Liver (tissue), 9 donors: ENCODE data around the gene GPC1. TPM values are rescaled to one million over a fixed set of nuclear protein-coding genes. Genes with fewer than 3 reads are reported as not detected.

Experiments used
- DNase-seq: peaks from one replicate; pipeline ENCODE4 v3.0.0-alpha.2; 2017; ENCODE audit warnings: low spot score
- H3K27ac ChIP-seq, 2 donors: one replicate each; pipeline ENCODE4 v1.7.0; 2013; ENCODE audit warnings: inconsistent platforms in 2 of 2, low read length in 2 of 2, control low read depth in 1 of 2, low read depth in 1 of 2, mild to moderate bottlenecking in 1 of 2
- H3K27me3 ChIP-seq, 4 donors: one replicate each; pipeline versions ENCODE4 v1.6.1 to v1.7.0; 2013; ENCODE audit warnings: low read length in 3 of 4, inconsistent platforms in 1 of 4, mild to moderate bottlenecking in 1 of 4, moderate library complexity in 1 of 4; ENCODE audit not compliant: control insufficient read depth in 4 of 4, insufficient read depth in 4 of 4
- H3K36me3 ChIP-seq, 4 donors: one replicate each; pipeline versions ENCODE4 v1.6.1 to v1.7.0; 2013; ENCODE audit warnings: low read length in 3 of 4, mild to moderate bottlenecking in 3 of 4, low read depth in 1 of 4, moderate library complexity in 1 of 4; ENCODE audit not compliant: control insufficient read depth in 4 of 4, insufficient read depth in 3 of 4
- H3K4me1 ChIP-seq, 4 donors: one replicate each; pipeline versions ENCODE4 v1.6.1 to v1.7.0; 2013; ENCODE audit warnings: low read length in 3 of 4, mild to moderate bottlenecking in 3 of 4, moderate library complexity in 1 of 4; ENCODE audit not compliant: control insufficient read depth in 4 of 4, insufficient read depth in 4 of 4
- H3K4me3 ChIP-seq, 3 donors: one replicate each; pipeline versions ENCODE4 v1.6.1 to v1.7.0; 2013; ENCODE audit warnings: low read length in 3 of 3, control low read depth in 1 of 3, low read depth in 1 of 3, mild to moderate bottlenecking in 1 of 3
- H3K9ac ChIP-seq, 2 donors: one replicate each; pipeline ENCODE4 v1.7.0; 2013; ENCODE audit warnings: low read length in 2 of 2, mild to moderate bottlenecking in 2 of 2, moderate library complexity in 2 of 2, control low read depth in 1 of 2, low read depth in 1 of 2
- H3K9me3 ChIP-seq, 4 donors: one replicate each; pipeline versions ENCODE4 v1.6.1 to v1.7.0; 2013; ENCODE audit warnings: low read length in 3 of 4; ENCODE audit not compliant: control insufficient read depth in 4 of 4
- ATF3 ChIP-seq: IDR thresholded peaks from 2 replicates; pipeline ENCODE4 v1.6.1; 2016; ENCODE audit warnings: antibody characterized with exemption
- EGR1 ChIP-seq, 2 donors: IDR thresholded peaks; 2 replicates each; pipeline ENCODE4 v1.6.1; 2016 to 2018; ENCODE audit warnings: antibody characterized with exemption in 2 of 2, low read depth in 2 of 2
- FOXA1 ChIP-seq: IDR thresholded peaks from 2 replicates; pipeline ENCODE4 v1.6.1; 2016; ENCODE audit warnings: antibody characterized with exemption
- FOXA2 ChIP-seq: IDR thresholded peaks from 2 replicates; pipeline ENCODE4 v1.6.1; 2016; ENCODE audit warnings: antibody characterized with exemption
- HNF4A ChIP-seq, 2 donors: conservative IDR thresholded peaks; 2 replicates each; pipeline ENCODE4 v1.6.1; 2016; ENCODE audit warnings: antibody characterized with exemption in 2 of 2, mild to moderate bottlenecking in 2 of 2
- HNF4G ChIP-seq: IDR thresholded peaks from 2 replicates; pipeline ENCODE4 v1.6.1; 2016; ENCODE audit warnings: antibody characterized with exemption
- MAX ChIP-seq: IDR thresholded peaks from 2 replicates; pipeline ENCODE4 v1.6.1; 2016; ENCODE audit warnings: antibody characterized with exemption
- NR2F2 ChIP-seq: IDR thresholded peaks from 2 replicates; pipeline ENCODE4 v1.6.1; 2016; ENCODE audit warnings: antibody characterized with exemption
- RAD21 ChIP-seq, 2 donors: IDR thresholded peaks; 2 replicates each; pipeline ENCODE4 v1.6.1; 2016; ENCODE audit warnings: antibody characterized with exemption in 2 of 2, mild to moderate bottlenecking in 2 of 2
- REST ChIP-seq: IDR thresholded peaks from 2 replicates; pipeline ENCODE4 v1.6.1; 2016; ENCODE audit warnings: antibody characterized with exemption, mild to moderate bottlenecking
- RXRA ChIP-seq, 2 donors: IDR thresholded peaks; 2 replicates each; pipeline ENCODE4 v1.6.1; 2017 to 2018; ENCODE audit warnings: antibody characterized with exemption in 2 of 2, mild to moderate bottlenecking in 1 of 2
- ZBTB33 ChIP-seq: IDR thresholded peaks from 2 replicates; pipeline ENCODE4 v1.6.1; 2016; ENCODE audit warnings: antibody characterized with exemption
- WGBS: extraction: QIAGEN DNeasy Blood & Tissue Kit; methylation state at CpG from one replicate; pipeline ENCODE4 v1.1.7; 2013; 5-methylcytosine and 5-hydroxymethylcytosine counted together
- polyA plus RNA-seq, 2 donors: library from polyadenylated mRNA; stranded (reverse) in 1 of 2; unstranded in 1 of 2; fragments of 200-250 nt in 1 of 2; fragments of >200 nt in 1 of 2; fragmentation: Nextera tagmentation in 1 of 2; extraction: Ambion mirVana in 1 of 2; gene quantifications; one replicate each; pipeline versions ENCODE4 v1.2.1 to v1.2.3, GENCODE V29; 2013 to 2015
- total RNA-seq, 2 donors: library from RNA; depleted of rRNA; stranded (reverse); fragments of >200 nt; gene quantifications; one replicate each; pipeline ENCODE4 v1.2.3, GENCODE V29; 2014
- donor health status: healthy.
- donor health status: healthy.
- donor health status: healthy.
- donor health status: healthy.
- donor health status: healthy.

The GPC1 gene
- total and polyA plus RNA-seq, 4 donors = 3.2 to 41.0 (median 9.1) TPM

- 95% methylated on average over 16 of the region's 16 CpGs for WGBS
- peaks cover 0 to 14% (median 7%) of the 10 kb centered on the region in 4 donors for H3K4me1 ChIP-seq
Measured at GRCh38 chr2:240462707-240463273, 27.3 kb downstream of the GPC1 start.

More at GRCh38 chr2:240462707-240463273, 27.3 kb downstream of the GPC1 start:
- H3K9me3 ChIP-seq = no peaks in the 10 kb centered on the region
- peaks cover 0 to 8% (median 4%) of the 10 kb centered on the region in 4 donors for H3K36me3 ChIP-seq
- H3K4me3 ChIP-seq = no peak overlapping the region
- H3K9ac ChIP-seq = no peak overlapping the region
- no peak for TF ChIP-seq REST
- TF ChIP-seq MAX = no peak
- no peak for TF ChIP-seq EGR1 (IDR thresholded peaks at IDR 0.05; ENCODE audit: low read depth in 2 of 2)
- TF ChIP-seq HNF4A (conservative IDR thresholded peaks at IDR 0.05) = no peak
- TF ChIP-seq FOXA2 = no peak
- no peak for TF ChIP-seq HNF4G
- TF ChIP-seq FOXA1 = no peak
- TF ChIP-seq RXRA (IDR thresholded peaks at IDR 0.05) = no peak
- TF ChIP-seq RAD21 (IDR thresholded peaks at IDR 0.05) = no peak
- no peak for TF ChIP-seq ATF3
- TF ChIP-seq ZBTB33 = no peak
- TF ChIP-seq NR2F2 = no peak
- H3K27ac ChIP-seq = no peak overlapping the region
- DNase-seq = no peak
- no peaks in the 10 kb centered on the region for H3K27me3 ChIP-seq
